ENCODE measurements around the gene CLK2.

- TF ChIP-seq CTCF (conservative IDR thresholded peaks at IDR 0.05; ENCODE audit: low read depth in 2 of 2): no peak
- no peak for TF ChIP-seq REST (IDR thresholded peaks at IDR 0.05; ENCODE audit: unreplicated experiment)
- TF ChIP-seq POLR2AphosphoS5 (IDR thresholded peaks at IDR 0.05; ENCODE audit: low read depth): no peak
- no peak for TF ChIP-seq EZH2 (IDR thresholded peaks at IDR 0.05; ENCODE audit: low read depth, unreplicated experiment)
- TF ChIP-seq STAT1 (IDR thresholded peaks at IDR 0.05; ENCODE audit: unreplicated experiment): no peak
Observed at GRCh38 chr1:155218854-155219591, 54.3 kb downstream of the CLK2 start.
